ENCODE data around the gene AUTS2. TPM values are rescaled to one million over a fixed set of nuclear protein-coding genes. Genes with fewer than 3 reads are reported as not detected.

AUTS2 gene
- total and polyA plus RNA-seq, 10 of the 15 experiments (the other 5 are each of a cell fraction or from before 2014, with no cell fraction given), result 6.4 to 55.6 (median 21.6) TPM

GRCh38 chr7:69714886-69715576 lies 116.8 kb downstream of the AUTS2 start:
- DNase-seq (ENCODE audit: low read depth, low spot score) (no peak), FAIRE-seq (no peak), ATAC-seq (peak; percentile 86)
- intact Hi-C loops (cut with micrococcal nuclease; ENCODE audit: unreplicated experiment) (no loop called here), in situ Hi-C loops (cut with MboI) (no loop called here)
- no peaks in the 10 kb centered on the region for H3K79me2 ChIP-seq (ENCODE audit: control insufficient read depth, insufficient read depth, low read length)
- no peak overlapping the region for H2AFZ ChIP-seq (ENCODE audit: control insufficient read depth, low read depth, low read length)
- POLR2A ChIA-PET, result interaction anchor here (0.5 to 2.1 kb wide), 5 partner anchors 12 to 1674 kb away, joined by 3 to 6 read pairs (median 4); no protein-coding TSS in a partner anchor
- CTCF ChIA-PET, result interaction anchor here (0.7 to 2.0 kb wide), 4 partner anchors 11 to 38 kb away, joined by 3 to 5 read pairs (median 4); no protein-coding TSS in a partner anchor
- H3K27me3 ChIP-seq (replicated peaks in 1 of 2; ENCODE audit: control insufficient read depth in 2 of 2, insufficient read depth in 2 of 2, low read length in 1 of 2), result no peaks in the 10 kb centered on the region
- H4K20me1 ChIP-seq (ENCODE audit: control insufficient read depth, insufficient read depth), result no peaks in the 10 kb centered on the region
- no peaks in the 10 kb centered on the region for H3K9me3 ChIP-seq (replicated peaks; ENCODE audit: control insufficient read depth, insufficient read depth, low read length)
- RAD21 ChIA-PET (ENCODE audit: unreplicated experiment), result interaction anchor here (0.6 to 1.1 kb wide), 8 partner anchors 10 to 115 kb away, joined by 3 to 5 read pairs (median 4); no protein-coding TSS in a partner anchor
- SMC1A ChIA-PET (ENCODE audit: uncharacterized antibody, unreplicated experiment), result interaction anchor here (0.6 to 9.0 kb wide), 13 partner anchors 8 to 121 kb away, joined by 3 to 62 read pairs (median 4); no protein-coding TSS in a partner anchor
- H3K4me2 ChIP-seq (ENCODE audit: control insufficient read depth, insufficient read depth), result no peak overlapping the region
- no TSS peak for BruUV-seq (replicated peaks)
- 0% methylated on average over 2 of the region's 2 CpGs for WGBS (ENCODE audit: insufficient coverage, insufficient replicate concordance, low lambda C conversion rate, missing lambda C conversion rate)
- H3K4me3 ChIP-seq, result no peak overlapping the region
- no peaks in the 10 kb centered on the region for H3K4me1 ChIP-seq (ENCODE audit: control insufficient read depth, insufficient read depth, low read length)
- no peak overlapping the region for H3K9ac ChIP-seq (ENCODE audit: control insufficient read depth, insufficient read depth, low read length)
- H3K36me3 ChIP-seq (ENCODE audit: control insufficient read depth in 2 of 2, insufficient read depth in 2 of 2, low read length in 1 of 2), result no peaks in the 10 kb centered on the region
- H3K27ac ChIP-seq (ENCODE audit: control insufficient read depth, insufficient read depth), result no peak overlapping the region
- TF ChIP-seq POU2F2 (IDR thresholded peaks at IDR 0.05; ENCODE audit: borderline replicate concordance, low read depth, low read length) (no peak), TCF12 (IDR thresholded peaks at IDR 0.05; ENCODE audit: low read depth, low read length) (no peak), NFIC (IDR thresholded peaks at IDR 0.05; ENCODE audit: low read depth, low read length) (peak; percentile 25; the same call in 1 of the 2 replicates), HSF1 (IDR thresholded peaks at IDR 0.05; ENCODE audit: low read depth, low read length) (no peak), ZNF207 (IDR thresholded peaks at IDR 0.05; ENCODE audit: borderline replicate concordance) (no peak), JUND (IDR thresholded peaks at IDR 0.05; ENCODE audit: low read depth, low read length) (peak; percentile 47; the same call in 1 of the 2 replicates), IRF4 (IDR thresholded peaks at IDR 0.05; ENCODE audit: low read depth, low read length) (peak; percentile 56; the same call in 1 of the 2 replicates), PAX5 (IDR thresholded peaks at IDR 0.05; ENCODE audit: borderline replicate concordance, low read depth, low read length) (no peak), REST (IDR thresholded peaks at IDR 0.05; ENCODE audit: low read depth, low read length) (no peak), JUNB (IDR thresholded peaks at IDR 0.05) (peak; percentile 88), RUNX3 (IDR thresholded peaks at IDR 0.05; ENCODE audit: low read length) (peak; percentile 58), BMI1 (IDR thresholded peaks at IDR 0.05; ENCODE audit: borderline replicate concordance) (no peak), RELB (IDR thresholded peaks at IDR 0.05; ENCODE audit: low read depth) (0 out of 2 replicates have a peak, but pooled peaks have one; percentile 21), MTA3 (IDR thresholded peaks at IDR 0.05; ENCODE audit: borderline replicate concordance, low read length) (no peak), CBX3 (IDR thresholded peaks at IDR 0.05; ENCODE audit: borderline replicate concordance, low read depth) (no peak), PKNOX1 (IDR thresholded peaks at IDR 0.05) (no peak), NBN (IDR thresholded peaks at IDR 0.05) (no peak)

Measured in GM12878 (cell line).